Glutamatergic neuron (in vitro differentiated cells): ENCODE results near the gene PERCC1. TPM values are rescaled to one million over a fixed set of nuclear protein-coding genes. Genes with fewer than 3 reads are reported as not detected.
A peak's percentile ranks its signal among the peaks of the same experiment; 100 is the strongest.

Experiments
- DNase-seq: peaks from one replicate; pipeline ENCODE4 v3.0.0; 2022
- H3K27ac Mint-ChIP-seq: one replicate; pipeline ENCODE4 v1.8.0; 2020; ENCODE audit warnings: mild to moderate bottlenecking, mixed read lengths, inconsistent platforms; ENCODE audit not compliant: unreplicated experiment
- H3K27me3 Mint-ChIP-seq: one replicate; pipeline ENCODE4 v1.8.0; 2020; ENCODE audit warnings: mild to moderate bottlenecking, moderate library complexity, mixed read lengths, inconsistent platforms; ENCODE audit not compliant: unreplicated experiment
- H3K36me3 Mint-ChIP-seq: one replicate; pipeline ENCODE4 v1.8.0; 2020; ENCODE audit warnings: mild to moderate bottlenecking, mixed read lengths, inconsistent platforms; ENCODE audit not compliant: unreplicated experiment
- H3K4me1 Mint-ChIP-seq: one replicate; pipeline ENCODE4 v1.8.0; 2020; ENCODE audit warnings: mild to moderate bottlenecking, low read depth, mixed read lengths, inconsistent platforms; ENCODE audit not compliant: unreplicated experiment
- H3K4me3 Mint-ChIP-seq: one replicate; pipeline ENCODE4 v1.8.0; 2020; ENCODE audit warnings: mild to moderate bottlenecking, mixed read lengths, inconsistent platforms; ENCODE audit not compliant: unreplicated experiment
- H3K9me3 Mint-ChIP-seq: one replicate; pipeline ENCODE4 v1.8.0; 2020; ENCODE audit warnings: mild to moderate bottlenecking, moderate library complexity, mixed read lengths, inconsistent platforms; ENCODE audit not compliant: unreplicated experiment
- CTCF ChIP-seq: fragments of 200-600 bp; sonication (generic); IDR thresholded peaks from one replicate; pipeline ENCODE4 v1.5.0; 2021; ENCODE audit not compliant: partially characterized antibody, unreplicated experiment
- total RNA-seq: library from RNA; stranded (reverse); fragmentation: NEBNext Ultra II Directional; extraction: Animal tissue kit (Norgen Biotek cat#: 25700); gene quantifications from one replicate; pipeline ENCODE4 v1.2.1, GENCODE V29; 2021; ENCODE audit not compliant: unreplicated experiment

The PERCC1 gene
- total RNA-seq, 1 donor from 2014 or later, result not detected

GRCh38 chr16:1452530-1452929 lies 21.7 kb downstream of the PERCC1 start:
- no peaks in the 10 kb centered on the region for H3K36me3 Mint-ChIP-seq
- H3K27me3 Mint-ChIP-seq, result peaks cover 7% of the 10 kb centered on the region
- no peak for TF ChIP-seq CTCF

GRCh38 chr16:1453316-1453715 lies 22.4 kb downstream of the PERCC1 start:
- Mint-ChIP-seq H3K4me1 (no peaks in the 10 kb centered on the region), H3K36me3 (no peaks in the 10 kb centered on the region), H3K27ac (no peak overlapping the region), H3K9me3 (no peaks in the 10 kb centered on the region), H3K27me3 (peaks cover 7% of the 10 kb centered on the region), H3K4me3 (no peak overlapping the region)
- no peak for DNase-seq
- no peak for TF ChIP-seq CTCF

More at GRCh38 chr16:1452530-1452929, 21.7 kb downstream of the PERCC1 start:
- no peak overlapping the region for H3K27ac Mint-ChIP-seq
- peaks cover 2% of the 10 kb centered on the region for H3K9me3 Mint-ChIP-seq
- H3K4me1 Mint-ChIP-seq, result no peaks in the 10 kb centered on the region
- no peak for DNase-seq
- H3K4me3 Mint-ChIP-seq, result no peak overlapping the region

GRCh38 chr16:1454561-1454960 lies 23.7 kb downstream of the PERCC1 start:
- Mint-ChIP-seq H3K27me3 (peaks cover 9% of the 10 kb centered on the region), H3K4me3 (no peak overlapping the region), H3K9me3 (no peaks in the 10 kb centered on the region), H3K27ac (no peak overlapping the region), H3K36me3 (no peaks in the 10 kb centered on the region), H3K4me1 (no peaks in the 10 kb centered on the region)
- DNase-seq, result peak; percentile 7
- TF ChIP-seq CTCF, result no peak

GRCh38 chr16:1455190-1456171 lies 24.6 kb downstream of the PERCC1 start:
- Mint-ChIP-seq H3K4me3 (no peak overlapping the region), H3K36me3 (no peaks in the 10 kb centered on the region), H3K27me3 (peaks cover 9% of the 10 kb centered on the region), H3K27ac (no peak overlapping the region), H3K4me1 (no peaks in the 10 kb centered on the region), H3K9me3 (no peaks in the 10 kb centered on the region)
- no peak for TF ChIP-seq CTCF
- DNase-seq, result no peak

- Mint-ChIP-seq H3K4me1 (no peaks in the 10 kb centered on the region), H3K4me3 (no peak overlapping the region), H3K9me3 (no peaks in the 10 kb centered on the region), H3K36me3 (no peaks in the 10 kb centered on the region), H3K27me3 (peaks cover 9% of the 10 kb centered on the region), H3K27ac (no peak overlapping the region)
- no peak for DNase-seq
- TF ChIP-seq CTCF, result no peak
Measured at GRCh38 chr16:1456951-1457350, 26.1 kb downstream of the PERCC1 start.
